ENCODE measurements around the gene NTN1. TPM values are rescaled to one million over a fixed set of nuclear protein-coding genes. Genes with fewer than 3 reads are reported as not detected.

Gene NTN1
- total and polyA plus RNA-seq, 2 of the 4 experiments (the other 2 are of a cell fraction): under 0.01 to 0.07 TPM

DNA sequence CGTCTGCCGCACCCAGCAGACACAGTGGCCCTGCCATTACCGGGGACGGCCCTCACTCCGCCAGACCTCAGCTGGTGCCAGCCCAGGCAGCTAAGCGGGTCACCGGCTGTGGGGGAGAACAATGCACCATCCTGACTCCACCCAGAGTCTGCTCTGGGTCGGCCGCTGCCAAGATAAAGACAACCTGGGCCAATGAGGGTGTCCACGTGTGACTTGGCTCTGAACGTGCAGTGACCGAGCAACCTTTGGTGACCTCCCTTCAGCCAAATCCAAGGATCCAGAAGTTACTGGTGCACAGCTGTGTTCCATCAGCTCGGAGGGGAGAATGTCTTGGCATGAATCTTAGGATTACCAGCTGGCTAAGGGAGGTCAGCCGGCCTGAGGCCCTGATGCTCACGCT, 155.9 kb downstream of the NTN1 start:
- in situ Hi-C loops (cut with MboI; ENCODE audit: low sequenced_read_pairs): no loop called here
- Histone ChIP-seq H3K4me1 (ENCODE audit: control insufficient read depth, insufficient read depth, low read length) (no peaks in the 10 kb centered on the region), H4K5ac (ENCODE audit: low read depth, low read length) (no peak overlapping the region), H3K27ac (ENCODE audit: insufficient read depth, low read length) (no peak overlapping the region), H2AK5ac (ENCODE audit: low read depth, low read length) (no peak overlapping the region), H2BK20ac (ENCODE audit: low read depth, low read length) (no peak overlapping the region), H3K14ac (replicated peaks; ENCODE audit: low read depth, low read length) (no peak overlapping the region), H3K56ac (ENCODE audit: extremely low read depth, insufficient read depth, low read length) (no peak overlapping the region), H3K36me3 (ENCODE audit: control insufficient read depth, insufficient read depth, low read length) (no peaks in the 10 kb centered on the region), H4K91ac (ENCODE audit: insufficient read depth, low read depth, low read length) (no peak overlapping the region), H3K27me3 (ENCODE audit: control insufficient read depth, insufficient read depth, low read length) (no peaks in the 10 kb centered on the region; the same call in 1 of the 2 replicates), H2AK9ac (replicated peaks; ENCODE audit: low read depth, low read length, poor library complexity) (no peak overlapping the region), H4K20me1 (ENCODE audit: insufficient read depth, low read length) (no peaks in the 10 kb centered on the region), H3K18ac (ENCODE audit: low read depth, low read length) (no peak overlapping the region), H3K79me1 (ENCODE audit: low read depth in 1 of 2, low read length in 2 of 2) (no peaks in the 10 kb centered on the region), H3K4me3 (ENCODE audit: insufficient read depth, low read depth, low read length) (no peak overlapping the region), H3K9ac (ENCODE audit: low read depth, low read length) (no peak overlapping the region), H3K23ac (ENCODE audit: low read depth, low read length) (no peak overlapping the region), H2AFZ (replicated peaks; ENCODE audit: low read length, poor library complexity) (no peak overlapping the region), H3K4me2 (ENCODE audit: low read depth, low read length) (no peak overlapping the region), H4K8ac (ENCODE audit: low read depth in 2 of 2, low read length in 2 of 2) (no peak overlapping the region), H3K9me1 (ENCODE audit: insufficient read depth, low read length) (no peaks in the 10 kb centered on the region), H3K9me3 (ENCODE audit: control insufficient read depth, insufficient read depth, low read length) (peaks cover 6% of the 10 kb centered on the region), H3K4ac (ENCODE audit: low read depth, low read length) (no peak overlapping the region), H2BK120ac (ENCODE audit: low read depth, low read length) (no peak overlapping the region), H2BK5ac (ENCODE audit: low read depth, low read length, poor library complexity, severe bottlenecking) (no peak overlapping the region), H2BK15ac (ENCODE audit: low read depth, low read length) (no peak overlapping the region)
- ChIA-PET POLR2A (ENCODE audit: unreplicated experiment) (no interaction called here), CTCF (no interaction called here)
- no peak for TF ChIP-seq FOS (IDR thresholded peaks at IDR 0.05; ENCODE audit: low read depth, low read length)
- no peak for TF ChIP-seq MAZ (IDR thresholded peaks at IDR 0.05; ENCODE audit: borderline replicate concordance, low read depth, low read length)
- no peak for TF ChIP-seq MXI1 (IDR thresholded peaks at IDR 0.05; ENCODE audit: borderline replicate concordance, low read depth, low read length)
- 55% methylated on average over 6 of the region's 15 CpGs; no CpG with 5 or more reads in 1 of the 2 experiments for WGBS, 2 experiments (ENCODE audit: extremely low coverage in 2 of 2, insufficient read length in 1 of 2)
- dilution Hi-C loops (cut with HindIII; ENCODE audit: low sequenced_read_pairs, unreplicated experiment): no loop called here
- DNase-seq (no peak), ATAC-seq (ENCODE audit: low read depth) (no peak)
- no TSS peak for BruUV-seq (replicated peaks)
- intact Hi-C loops (cut with micrococcal nuclease): no loop called here
